Measurements from ENCODE around the gene RAD51B.

Gene RAD51B

DNA sequence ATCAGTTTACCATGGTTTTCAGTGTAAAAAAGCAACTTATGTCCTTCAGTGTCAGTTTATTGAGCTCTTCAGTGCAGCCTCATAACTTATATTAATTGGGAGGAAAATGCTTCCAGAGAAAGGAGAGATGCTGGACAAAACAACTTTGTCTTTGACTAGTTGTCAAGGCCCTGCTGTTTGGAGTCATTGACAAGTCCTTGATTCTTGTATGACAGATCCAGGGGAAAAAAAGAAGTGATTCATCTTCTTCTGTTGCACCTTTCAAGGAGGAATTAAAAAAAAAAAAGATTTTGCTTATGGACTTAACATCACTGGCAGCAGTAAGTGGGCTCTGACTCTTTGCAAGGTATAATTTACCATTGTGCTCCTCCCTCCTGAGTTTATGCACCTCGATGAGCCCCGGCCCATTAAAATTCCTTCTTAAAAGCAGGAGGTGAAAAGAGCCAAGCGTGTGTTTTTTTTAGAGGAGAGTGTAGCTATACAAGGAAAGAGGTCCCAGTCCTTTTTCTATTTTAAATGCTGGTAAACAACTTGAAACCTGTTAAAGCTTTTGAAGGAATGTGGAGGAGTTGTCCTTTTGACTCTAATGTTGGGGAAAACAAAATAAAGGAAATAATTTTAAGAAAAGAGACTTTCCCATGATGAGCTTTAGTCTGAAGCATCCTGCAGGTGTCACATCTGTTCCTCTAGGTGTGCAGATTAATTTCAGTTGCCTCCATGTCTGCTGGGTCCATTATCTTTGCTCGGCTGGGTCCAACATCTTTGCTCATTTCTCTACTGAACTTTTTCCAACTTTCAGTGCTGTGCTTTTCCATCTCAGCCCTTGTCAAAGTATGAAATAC, 431.6 kb downstream of the RAD51B start:
- TF ChIP-seq, protein P1, sequence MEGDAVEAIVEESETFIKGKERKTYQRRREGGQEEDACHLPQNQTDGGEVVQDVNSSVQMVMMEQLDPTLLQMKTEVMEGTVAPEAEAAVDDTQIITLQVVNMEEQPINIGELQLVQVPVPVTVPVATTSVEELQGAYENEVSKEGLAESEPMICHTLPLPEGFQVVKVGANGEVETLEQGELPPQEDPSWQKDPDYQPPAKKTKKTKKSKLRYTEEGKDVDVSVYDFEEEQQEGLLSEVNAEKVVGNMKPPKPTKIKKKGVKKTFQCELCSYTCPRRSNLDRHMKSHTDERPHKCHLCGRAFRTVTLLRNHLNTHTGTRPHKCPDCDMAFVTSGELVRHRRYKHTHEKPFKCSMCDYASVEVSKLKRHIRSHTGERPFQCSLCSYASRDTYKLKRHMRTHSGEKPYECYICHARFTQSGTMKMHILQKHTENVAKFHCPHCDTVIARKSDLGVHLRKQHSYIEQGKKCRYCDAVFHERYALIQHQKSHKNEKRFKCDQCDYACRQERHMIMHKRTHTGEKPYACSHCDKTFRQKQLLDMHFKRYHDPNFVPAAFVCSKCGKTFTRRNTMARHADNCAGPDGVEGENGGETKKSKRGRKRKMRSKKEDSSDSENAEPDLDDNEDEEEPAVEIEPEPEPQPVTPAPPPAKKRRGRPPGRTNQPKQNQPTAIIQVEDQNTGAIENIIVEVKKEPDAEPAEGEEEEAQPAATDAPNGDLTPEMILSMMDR (IDR thresholded peaks at IDR 0.05; ENCODE audit: extremely low read depth, missing control alignments): no peak
- DNase-seq (ENCODE audit: low spot score): no peak

DNA sequence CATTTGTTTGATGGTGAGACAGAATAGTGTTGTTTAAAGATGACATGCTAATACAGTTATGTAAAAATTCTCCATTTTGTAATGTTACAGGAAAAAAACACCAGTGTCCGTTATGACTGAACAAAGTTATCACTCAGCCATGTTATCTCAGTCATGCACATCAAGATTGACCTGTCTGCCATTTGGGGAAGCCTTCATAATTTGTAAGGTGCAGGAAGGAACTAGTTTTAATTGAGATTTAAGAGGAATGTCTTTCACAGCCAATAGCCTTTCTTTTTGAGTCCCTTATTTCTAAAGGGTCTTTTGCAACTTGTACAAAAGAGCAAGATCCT, 432.2 kb downstream of the RAD51B start:
- DNase-seq (ENCODE audit: low spot score): no peak
- TF ChIP-seq, protein P1 (IDR thresholded peaks at IDR 0.05; ENCODE audit: extremely low read depth, missing control alignments): no peak

DNA sequence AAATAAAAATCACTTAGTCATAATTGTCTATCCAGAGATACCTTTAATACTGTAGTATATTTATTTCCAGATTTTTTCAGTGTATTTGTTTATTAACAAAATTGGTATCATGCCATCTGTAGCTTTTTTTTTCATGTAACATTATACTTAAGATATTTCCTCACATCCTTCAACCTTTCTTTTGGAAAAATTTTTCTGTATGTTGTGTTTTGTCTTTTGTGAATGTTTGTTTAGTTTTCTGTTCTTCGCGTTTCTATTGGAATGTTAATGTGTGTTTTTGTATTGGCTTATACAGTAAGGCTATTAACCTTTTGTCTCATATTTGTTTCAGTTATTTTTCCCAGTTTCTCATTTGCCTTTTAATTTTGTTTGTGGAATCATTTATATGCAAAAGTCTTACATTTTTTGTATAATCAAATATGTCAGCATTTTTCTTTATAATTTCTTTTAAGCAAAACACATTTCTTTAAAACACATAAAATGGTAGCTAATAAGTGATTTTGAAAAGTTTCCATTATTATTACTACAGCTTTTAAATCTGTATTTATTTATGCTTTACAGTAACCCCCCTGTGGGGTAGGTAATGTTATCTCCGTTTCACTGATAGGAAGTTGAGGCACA, 433.7 kb downstream of the RAD51B start:
- DNase-seq (ENCODE audit: low spot score): no peak
- TF ChIP-seq, protein P1 (IDR thresholded peaks at IDR 0.05; ENCODE audit: extremely low read depth, missing control alignments): no peak

DNA sequence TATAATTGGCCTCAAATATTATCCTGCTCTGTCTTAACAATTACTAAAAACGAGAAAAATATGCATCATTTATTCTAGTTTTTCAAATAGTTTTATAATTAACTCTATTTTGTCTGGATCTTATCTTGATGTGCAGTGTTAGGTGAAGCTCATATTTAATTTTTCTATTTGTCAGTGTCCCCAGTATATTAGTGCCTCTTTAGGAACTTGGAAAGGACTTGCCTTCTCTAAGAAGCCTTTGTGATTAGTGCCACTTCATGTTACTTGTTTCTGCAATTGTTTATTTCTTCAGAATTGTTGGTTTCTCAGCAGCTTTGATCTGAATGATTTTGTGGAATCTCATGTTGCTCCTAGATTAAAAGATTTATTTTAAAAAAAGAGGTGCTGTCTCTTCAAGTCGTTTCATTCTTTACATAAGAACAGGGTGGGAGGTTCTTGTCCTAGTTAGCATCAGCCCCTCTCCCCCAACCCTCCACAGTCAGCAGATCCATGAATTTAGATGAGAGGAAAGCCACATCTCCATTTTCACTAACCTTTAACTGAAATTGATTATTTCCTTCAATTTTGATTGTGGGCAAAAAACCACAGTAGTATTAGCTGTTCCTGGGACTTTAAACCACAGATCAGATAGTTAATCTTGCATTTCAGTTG, 434.4 kb downstream of the RAD51B start:
- DNase-seq (ENCODE audit: low spot score): no peak
- TF ChIP-seq, protein P1 (IDR thresholded peaks at IDR 0.05; ENCODE audit: extremely low read depth, missing control alignments): no peak

DNA sequence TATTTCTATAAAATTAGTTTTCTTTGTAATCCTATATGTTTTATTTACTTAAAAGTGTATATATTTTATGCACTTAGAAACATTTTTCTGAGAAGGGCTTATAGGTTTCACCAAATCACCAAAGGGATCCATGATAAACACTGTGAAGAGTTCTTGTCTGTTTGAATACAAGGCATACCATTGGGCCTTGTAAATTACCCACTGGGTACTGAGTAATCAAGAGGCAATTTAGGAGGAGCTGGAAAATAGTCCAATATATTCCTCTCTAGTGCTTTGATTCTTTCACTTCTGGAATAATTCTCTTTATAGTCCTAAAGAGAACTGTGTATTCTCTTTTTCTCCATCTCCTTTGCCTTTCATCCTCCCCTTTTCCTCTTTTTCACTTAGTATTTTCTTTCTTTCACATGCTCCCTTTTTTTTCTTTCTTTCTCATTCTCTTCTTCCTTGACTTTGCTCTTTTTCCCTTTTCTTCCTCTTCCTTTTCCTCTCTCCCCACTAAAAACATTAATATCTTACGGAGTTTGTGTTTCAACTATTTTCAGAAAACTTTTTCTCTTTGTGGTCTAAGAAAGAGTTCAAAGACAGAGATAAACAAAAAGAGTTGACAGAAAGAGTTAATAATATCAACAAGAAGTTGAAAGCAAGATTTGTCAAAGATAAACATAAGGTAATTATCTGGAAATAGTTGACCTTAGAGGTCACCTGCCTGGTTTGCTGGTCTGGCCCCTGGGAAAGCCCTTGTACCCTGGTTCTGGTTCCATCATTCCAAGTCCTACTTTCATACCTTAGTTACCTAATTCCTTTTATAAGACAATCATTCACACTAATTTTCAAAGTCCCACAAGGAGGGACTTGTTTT, 435.3 kb downstream of the RAD51B start:
- DNase-seq (ENCODE audit: low spot score): no peak
- TF ChIP-seq, protein P1 (IDR thresholded peaks at IDR 0.05; ENCODE audit: extremely low read depth, missing control alignments): no peak

DNA sequence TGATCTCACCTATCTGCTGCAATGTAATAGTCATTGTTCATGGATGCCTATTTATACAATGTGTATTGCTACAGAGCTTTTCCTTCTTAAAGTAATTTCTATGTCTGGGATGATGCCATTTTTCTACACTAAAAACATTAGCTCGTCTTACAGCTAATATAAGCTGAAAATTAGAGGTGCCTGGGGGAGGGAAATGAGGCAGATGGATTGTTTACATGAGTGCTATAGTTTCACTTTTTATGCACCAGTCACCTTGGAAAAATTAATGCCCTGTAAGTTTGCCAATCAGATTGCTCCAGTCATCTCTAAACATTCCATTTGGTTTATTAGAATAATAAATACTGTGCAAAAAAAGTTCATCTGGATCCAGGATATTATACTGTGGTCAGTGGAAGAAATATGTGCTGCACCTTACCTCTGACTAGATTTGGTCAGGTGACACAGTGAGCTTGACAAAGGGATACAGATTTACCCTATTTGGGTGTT, 436.2 kb downstream of the RAD51B start:
- TF ChIP-seq, protein P1 (IDR thresholded peaks at IDR 0.05; ENCODE audit: extremely low read depth, missing control alignments): no peak
- DNase-seq (ENCODE audit: low spot score): no peak

Measured in GM20000 (cell line).